Neuronal stem cell (in vitro differentiated cells): ENCODE measurements around the gene TAMALIN.

Experiments
- DNase-seq: peaks from one replicate; pipeline ENCODE4 v3.0.0-alpha.2; 2013; ENCODE audit warnings: low spot score
- H2AFZ ChIP-seq: one replicate; pipeline ENCODE4 v1.6.1; 2013; ENCODE audit warnings: mild to moderate bottlenecking, low read length, inconsistent platforms
- H2AK5ac ChIP-seq: 2 replicates; pipeline ENCODE4 v1.6.1; 2013; ENCODE audit warnings: low read depth, mild to moderate bottlenecking, inconsistent platforms, low read length, moderate library complexity, mixed read lengths
- H2BK120ac ChIP-seq: 2 replicates; pipeline ENCODE4 v1.6.1; 2013; ENCODE audit warnings: low read depth, mild to moderate bottlenecking, inconsistent platforms, low read length, moderate library complexity, mixed read lengths
- H2BK12ac ChIP-seq: one replicate; pipeline ENCODE4 v1.6.1; 2013; ENCODE audit warnings: low read length, inconsistent platforms
- H2BK15ac ChIP-seq: 2 replicates; pipeline ENCODE4 v1.6.1; 2013; ENCODE audit warnings: mild to moderate bottlenecking, low read length, inconsistent platforms, mixed read lengths
- H2BK5ac ChIP-seq: one replicate; pipeline ENCODE4 v1.6.1; 2013; ENCODE audit warnings: inconsistent platforms, mild to moderate bottlenecking, low read length, moderate library complexity
- H3K14ac ChIP-seq: one replicate; pipeline ENCODE4 v1.6.1; 2013; ENCODE audit warnings: low read length, inconsistent platforms
- H3K18ac ChIP-seq: 2 replicates; pipeline ENCODE4 v1.6.1; 2013; ENCODE audit warnings: low read length, inconsistent platforms
- H3K23ac ChIP-seq: 2 replicates; pipeline ENCODE4 v1.6.1; 2013; ENCODE audit warnings: low read depth, mild to moderate bottlenecking, mixed read lengths, low read length, inconsistent platforms; ENCODE audit not compliant: poor library complexity
- H3K27ac ChIP-seq: replicated peaks from 3 replicates; pipeline ENCODE4 v1.5.1; 2013; ENCODE audit warnings: low read length, inconsistent platforms
- H3K27me3 ChIP-seq, 3 experiments: 2 replicates each; pipeline ENCODE4 v1.6.1; 2013; ENCODE audit warnings: low read length in 3 of 3, mild to moderate bottlenecking in 2 of 3, inconsistent platforms in 1 of 3, low read depth in 1 of 3, mixed read lengths in 1 of 3, moderate library complexity in 1 of 3; ENCODE audit not compliant: control insufficient read depth in 3 of 3, insufficient read depth in 3 of 3
- H3K36me3 ChIP-seq, 2 donors: replicated peaks in 1 of 2; 2 replicates each; pipeline ENCODE4 v1.6.1; 2013; ENCODE audit warnings: low read length in 2 of 2; ENCODE audit not compliant: control insufficient read depth in 2 of 2, insufficient read depth in 2 of 2
- H3K4ac ChIP-seq: 2 replicates; pipeline ENCODE4 v1.6.1; 2013; ENCODE audit warnings: inconsistent platforms, mild to moderate bottlenecking, low read length, moderate library complexity
- H3K4me1 ChIP-seq, 2 donors: 1 replicate in 1 of 2; 2 replicates in 1 of 2; pipeline ENCODE4 v1.6.1; 2013; ENCODE audit warnings: low read length in 2 of 2, low read depth in 1 of 2; ENCODE audit not compliant: control insufficient read depth in 2 of 2, insufficient read depth in 1 of 2
- H3K4me2 ChIP-seq: one replicate; pipeline ENCODE4 v1.6.1; 2013; ENCODE audit warnings: mild to moderate bottlenecking, low read length, inconsistent platforms; ENCODE audit not compliant: insufficient read depth, poor library complexity, severe bottlenecking
- H3K4me3 ChIP-seq, 2 donors: 2 replicates each; pipeline ENCODE4 v1.5.1; 2013; ENCODE audit warnings: low read length in 2 of 2, mild to moderate bottlenecking in 2 of 2, inconsistent platforms in 1 of 2, moderate library complexity in 1 of 2
- H3K79me1 ChIP-seq: one replicate; pipeline ENCODE4 v1.6.1; 2013; ENCODE audit warnings: low read depth, mild to moderate bottlenecking, inconsistent platforms, low read length, moderate library complexity
- H3K9ac ChIP-seq: one replicate; pipeline ENCODE4 v1.6.1; 2013; ENCODE audit warnings: mild to moderate bottlenecking, low read depth, low read length, inconsistent platforms; ENCODE audit not compliant: poor library complexity
- H3K9me3 ChIP-seq, 2 donors: replicated peaks in 1 of 2; 2 replicates each; pipeline versions ENCODE3 to v1.6.1; 2013; ENCODE audit warnings: low read length in 2 of 2, mild to moderate bottlenecking in 2 of 2, inconsistent platforms in 1 of 2, low read depth in 1 of 2, mixed read lengths in 1 of 2, moderate library complexity in 1 of 2; ENCODE audit not compliant: control insufficient read depth in 2 of 2, insufficient read depth in 1 of 2
- H4K8ac ChIP-seq: one replicate; pipeline ENCODE4 v1.6.1; 2013; ENCODE audit warnings: low read depth, mild to moderate bottlenecking, inconsistent platforms, low read length, moderate library complexity
- H4K91ac ChIP-seq: one replicate; pipeline ENCODE4 v1.6.1; 2013; ENCODE audit warnings: low read length, low read depth, mild to moderate bottlenecking, inconsistent platforms; ENCODE audit not compliant: poor library complexity
- WGBS, 2 donors: extraction: QIAGEN DNeasy Blood & Tissue Kit; methylation state at CpG; one replicate each; pipeline ENCODE4 v1.1.7; 2013; ENCODE audit warnings: missing lambda C conversion rate in 2 of 2, mixed read lengths in 1 of 2; ENCODE audit not compliant: insufficient read length in 2 of 2, insufficient replicate concordance in 1 of 2; ENCODE audit errors: extremely low coverage in 2 of 2; 5-methylcytosine and 5-hydroxymethylcytosine counted together

The TAMALIN gene

GRCh38 chr12:52005218-52005902, 1.4 kb upstream of the TAMALIN start:
- H3K27ac ChIP-seq = no peak overlapping the region
- no peaks in the 10 kb centered on the region for H3K9me3 ChIP-seq
- no peak overlapping the region for H3K4me2 ChIP-seq
- no peak overlapping the region for H3K14ac ChIP-seq
- H2AFZ ChIP-seq = no peak overlapping the region
- H2BK120ac ChIP-seq = no peak overlapping the region
- H2BK15ac ChIP-seq = no peak overlapping the region
- H3K36me3 ChIP-seq = peaks cover 0 to 18% of the 10 kb centered on the region in 2 donors
- H3K27me3 ChIP-seq = peaks cover 0 to 29% (median 0%) of the 10 kb centered on the region in 3 experiments
- H3K4ac ChIP-seq = no peak overlapping the region
- no peak overlapping the region for H4K8ac ChIP-seq
- no peak overlapping the region for H3K23ac ChIP-seq
- no peak overlapping the region for H2BK12ac ChIP-seq
- H2BK5ac ChIP-seq = no peak overlapping the region
- no peak overlapping the region for H3K9ac ChIP-seq
- no peak overlapping the region for H4K91ac ChIP-seq
- H3K18ac ChIP-seq = no peak overlapping the region
- peaks cover 16 to 21% of the 10 kb centered on the region in 2 donors for H3K4me1 ChIP-seq
- H2AK5ac ChIP-seq = peak overlapping the region; percentile 23
- no peak overlapping the region for H3K4me3 ChIP-seq
- WGBS, 2 donors = no CpG with 5 or more reads among the region's 10 CpGs
- no peak for DNase-seq
- H3K79me1 ChIP-seq = no peaks in the 10 kb centered on the region

GRCh38 chr12:52005903-52006703, 643 bp upstream of the TAMALIN start:
- no peak overlapping the region for H2BK12ac ChIP-seq
- H3K23ac ChIP-seq = no peak overlapping the region
- no peaks in the 10 kb centered on the region for H3K79me1 ChIP-seq
- no peak overlapping the region for H4K91ac ChIP-seq
- H3K14ac ChIP-seq = no peak overlapping the region
- H3K9me3 ChIP-seq = peaks cover 0 to under 1% of the 10 kb centered on the region in 2 donors
- no peak overlapping the region for H2BK5ac ChIP-seq
- peak overlapping the region in 1 of 2 donors; percentile 71 for H3K4me3 ChIP-seq
- H3K27me3 ChIP-seq = peaks cover 0 to 29% (median 0%) of the 10 kb centered on the region in 3 experiments
- peaks cover 0 to 16% of the 10 kb centered on the region in 2 donors for H3K36me3 ChIP-seq
- peak overlapping the region; percentile 85 for H2AK5ac ChIP-seq
- no peak overlapping the region for H2AFZ ChIP-seq
- WGBS, 2 donors = no CpG with 5 or more reads among the region's 28 CpGs
- no peak overlapping the region for H3K4ac ChIP-seq
- no peak overlapping the region for H3K9ac ChIP-seq
- peaks cover 22 to 28% of the 10 kb centered on the region in 2 donors for H3K4me1 ChIP-seq
- H2BK15ac ChIP-seq = peak overlapping the region; percentile 2
- DNase-seq = no peak
- no peak overlapping the region for H2BK120ac ChIP-seq
- no peak overlapping the region for H4K8ac ChIP-seq
- no peak overlapping the region for H3K27ac ChIP-seq
- peak overlapping the region; percentile 96 for H3K4me2 ChIP-seq
- peak overlapping the region; percentile 86 for H3K18ac ChIP-seq

DNA sequence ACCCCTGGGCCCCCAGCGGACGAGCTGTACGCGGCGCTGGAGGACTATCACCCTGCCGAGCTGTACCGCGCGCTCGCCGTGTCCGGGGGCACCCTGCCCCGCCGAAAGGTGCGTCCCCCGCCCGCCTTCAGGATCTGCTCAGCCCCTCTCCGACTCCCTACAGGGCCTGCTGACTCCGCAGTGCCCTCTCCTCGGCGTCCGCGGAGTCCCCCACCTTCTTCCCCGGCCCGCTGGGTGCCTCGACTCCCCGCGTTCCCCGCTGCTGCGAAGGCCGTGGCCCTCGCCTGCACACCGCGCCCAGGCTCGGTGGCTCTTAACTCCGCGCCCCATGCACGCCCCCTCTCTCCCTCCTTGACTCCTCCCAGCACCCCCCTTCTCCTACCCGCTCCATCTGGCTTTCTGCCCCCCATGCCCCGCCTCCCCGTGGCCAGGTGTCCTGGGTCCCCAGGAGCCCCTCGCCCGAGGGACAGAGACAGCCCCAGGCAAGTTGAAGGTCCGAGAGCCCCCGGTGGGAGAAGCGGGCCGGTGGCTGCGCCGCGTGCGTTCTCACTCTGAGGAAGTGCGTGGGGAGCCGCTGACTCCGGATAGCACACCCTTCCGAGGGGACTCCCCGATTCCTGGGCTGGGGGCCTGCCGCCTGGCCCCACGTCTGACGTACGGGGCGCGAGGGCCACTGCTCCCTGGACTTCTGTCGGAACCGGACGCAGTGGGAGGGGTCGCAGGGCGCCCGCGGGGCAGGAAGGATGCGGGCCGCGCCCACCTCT, 594 bp downstream of the TAMALIN start:
- Histone ChIP-seq H2AFZ (no peak overlapping the region), H3K4me1 (peaks cover 24 to 28% of the 10 kb centered on the region in 2 donors), H3K9me3 (peaks cover 4 to 10% of the 10 kb centered on the region in 2 donors), H3K27me3 (peaks cover 0 to 29% (median 0%) of the 10 kb centered on the region in 3 experiments), H3K79me1 (no peaks in the 10 kb centered on the region), H4K8ac (no peak overlapping the region), H3K23ac (peak overlapping the region; percentile 48), H3K4me3 (peak overlapping the region in 1 of 2 donors; percentile 84), H2BK12ac (peak overlapping the region; percentile 68), H3K14ac (peak overlapping the region; percentile 51), H3K9ac (peak overlapping the region; percentile 94), H3K4ac (no peak overlapping the region), H2AK5ac (peak overlapping the region; percentile 63), H3K27ac (no peak overlapping the region), H2BK5ac (peak overlapping the region; percentile 27), H2BK15ac (peak overlapping the region; percentile 87), H3K36me3 (peaks cover 2 to 27% of the 10 kb centered on the region in 2 donors), H3K18ac (peak overlapping the region; percentile 98), H2BK120ac (peak overlapping the region; percentile 76), H4K91ac (no peak overlapping the region), H3K4me2 (peak overlapping the region; percentile 96)
- WGBS, 2 donors = no CpG with 5 or more reads among the region's 72 CpGs
- no peak for DNase-seq
